ENCODE results near the gene RPL29.

DNA sequence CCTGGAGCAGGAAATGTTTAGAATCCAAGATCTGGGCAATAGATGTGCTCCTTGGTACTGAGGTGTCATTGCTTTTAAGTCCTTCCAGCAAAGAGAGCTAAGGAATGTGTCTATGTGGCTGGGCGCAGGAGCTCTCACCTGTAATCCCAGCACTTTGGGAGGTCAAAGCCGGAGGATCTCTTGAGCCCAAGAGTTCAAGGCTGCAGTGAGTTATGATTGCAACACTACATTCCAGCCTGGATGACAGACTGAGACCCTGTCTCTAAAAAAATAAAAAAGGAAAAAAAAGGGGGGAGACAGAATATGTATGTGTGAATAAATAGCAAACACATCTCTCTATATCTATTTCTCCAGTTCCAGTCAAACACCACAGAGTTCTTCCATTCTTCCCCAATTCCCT lies 44.8 kb downstream of the RPL29 start:
- TF ChIP-seq, protein P1, sequence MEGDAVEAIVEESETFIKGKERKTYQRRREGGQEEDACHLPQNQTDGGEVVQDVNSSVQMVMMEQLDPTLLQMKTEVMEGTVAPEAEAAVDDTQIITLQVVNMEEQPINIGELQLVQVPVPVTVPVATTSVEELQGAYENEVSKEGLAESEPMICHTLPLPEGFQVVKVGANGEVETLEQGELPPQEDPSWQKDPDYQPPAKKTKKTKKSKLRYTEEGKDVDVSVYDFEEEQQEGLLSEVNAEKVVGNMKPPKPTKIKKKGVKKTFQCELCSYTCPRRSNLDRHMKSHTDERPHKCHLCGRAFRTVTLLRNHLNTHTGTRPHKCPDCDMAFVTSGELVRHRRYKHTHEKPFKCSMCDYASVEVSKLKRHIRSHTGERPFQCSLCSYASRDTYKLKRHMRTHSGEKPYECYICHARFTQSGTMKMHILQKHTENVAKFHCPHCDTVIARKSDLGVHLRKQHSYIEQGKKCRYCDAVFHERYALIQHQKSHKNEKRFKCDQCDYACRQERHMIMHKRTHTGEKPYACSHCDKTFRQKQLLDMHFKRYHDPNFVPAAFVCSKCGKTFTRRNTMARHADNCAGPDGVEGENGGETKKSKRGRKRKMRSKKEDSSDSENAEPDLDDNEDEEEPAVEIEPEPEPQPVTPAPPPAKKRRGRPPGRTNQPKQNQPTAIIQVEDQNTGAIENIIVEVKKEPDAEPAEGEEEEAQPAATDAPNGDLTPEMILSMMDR (IDR thresholded peaks at IDR 0.05), result no peak
- no peak for TF ChIP-seq POLR2A (IDR thresholded peaks at IDR 0.05)

Measured in sigmoid colon (tissue), 3 donors.